ENCODE results near the gene STON2. TPM values are rescaled to one million over a fixed set of nuclear protein-coding genes. Genes with fewer than 3 reads are reported as not detected.

Gene STON2
- polyA plus RNA-seq (2012; ENCODE audit: insufficient read depth, insufficient read length, low read depth), result 6.8 TPM

- DNase-seq, result peak; percentile 46
Observed at GRCh38 chr14:81400202-81400678, at the start of gene STON2. TSS of gene STON2 (minus strand) at chr14:81400324. CDS start at chr14:81398382, 1,942 bp downstream.

GRCh38 chr14:81449576-81449975 lies 49.5 kb upstream of the STON2 start:
- DNase-seq, result no peak
- peaks cover 16% of the 10 kb centered on the region for H3K4me1 ChIP-seq
- no peak overlapping the region for H3K4me3 ChIP-seq (ENCODE audit: low read depth, low read length)
- no peaks in the 10 kb centered on the region for H3K27me3 ChIP-seq
- H3K36me3 ChIP-seq, result no peaks in the 10 kb centered on the region
- no peaks in the 10 kb centered on the region for H3K9me3 ChIP-seq
- TF ChIP-seq CTCF (IDR thresholded peaks at IDR 0.05; ENCODE audit: low read depth, low read length), result no peak

More at GRCh38 chr14:81400202-81400678, at the start of gene STON2:
- peaks cover 26% of the 10 kb centered on the region for H3K36me3 ChIP-seq
- H3K9me3 ChIP-seq, result no peaks in the 10 kb centered on the region
- H3K4me1 ChIP-seq, result peaks cover 19% of the 10 kb centered on the region
- no peak for TF ChIP-seq CTCF (IDR thresholded peaks at IDR 0.05; ENCODE audit: low read depth, low read length)
- no peaks in the 10 kb centered on the region for H3K27me3 ChIP-seq
- H3K4me3 ChIP-seq (ENCODE audit: low read depth, low read length), result no peak within 1 kb of the TSS

GRCh38 chr14:81449114-81449513 lies 49.0 kb upstream of the STON2 start:
- H3K4me1 ChIP-seq, result peaks cover 16% of the 10 kb centered on the region
- no peak for DNase-seq
- no peak overlapping the region for H3K4me3 ChIP-seq (ENCODE audit: low read depth, low read length)
- H3K27me3 ChIP-seq, result no peaks in the 10 kb centered on the region
- no peak for TF ChIP-seq CTCF (IDR thresholded peaks at IDR 0.05; ENCODE audit: low read depth, low read length)
- H3K36me3 ChIP-seq, result no peaks in the 10 kb centered on the region
- H3K9me3 ChIP-seq, result no peaks in the 10 kb centered on the region

- H3K4me1 ChIP-seq, result peaks cover 9% of the 10 kb centered on the region
- no peaks in the 10 kb centered on the region for H3K36me3 ChIP-seq
- no peak for DNase-seq
- no peak for TF ChIP-seq CTCF (IDR thresholded peaks at IDR 0.05; ENCODE audit: low read depth, low read length)
- no peaks in the 10 kb centered on the region for H3K27me3 ChIP-seq
- no peaks in the 10 kb centered on the region for H3K9me3 ChIP-seq
- no peak overlapping the region for H3K4me3 ChIP-seq (ENCODE audit: low read depth, low read length)
Observed at GRCh38 chr14:81447021-81447764, 47.1 kb upstream of the STON2 start.

- Histone ChIP-seq H3K36me3 (no peaks in the 10 kb centered on the region), H3K4me1 (peaks cover 9% of the 10 kb centered on the region), H3K9me3 (no peaks in the 10 kb centered on the region), H3K4me3 (ENCODE audit: low read depth, low read length) (no peak overlapping the region), H3K27me3 (no peaks in the 10 kb centered on the region)
- TF ChIP-seq CTCF (IDR thresholded peaks at IDR 0.05; ENCODE audit: low read depth, low read length), result no peak
- DNase-seq, result no peak
Observed at GRCh38 chr14:81446279-81447007, 46.3 kb upstream of the STON2 start.

Data from BE2C (cell line).